Gastroesophageal sphincter (tissue), 4 donors: Measurements from ENCODE around the gene UBE2V1. TPM values are rescaled to one million over a fixed set of nuclear protein-coding genes. Genes with fewer than 3 reads are reported as not detected.
A peak's percentile ranks its signal among the peaks of the same experiment; 100 is the strongest.

ENCODE experiments used
- ATAC-seq: fragments of 150-250 bp; one replicate; pipeline ENCODE4 v1.9.1; 2016; ENCODE audit warnings: mild to moderate bottlenecking, moderate library complexity
- H3K27ac ChIP-seq, 4 donors: fragments of 200-600 bp; sonication (generic) in 3 of 4; 1 replicate in 3 of 4; 2 replicates in 1 of 4; pipeline ENCODE4 v1.5.1; 2016 to 2019
- H3K27me3 ChIP-seq: fragments of 200-600 bp; sonication (generic); one replicate; pipeline ENCODE4 v1.5.1; 2019
- H3K36me3 ChIP-seq, 2 donors: fragments of 200-600 bp; sonication (generic); one replicate each; pipeline ENCODE4 v1.5.1; 2019; ENCODE audit warnings: control low read depth in 1 of 2
- H3K4me1 ChIP-seq, 3 donors: fragments of 200-600 bp; sonication (generic); 1 replicate in 2 of 3; 2 replicates in 1 of 3; pipeline ENCODE4 v1.5.1; 2016 to 2019; ENCODE audit warnings: control low read depth in 2 of 3
- H3K4me3 ChIP-seq, 2 donors: fragments of 200-600 bp; sonication (generic); one replicate each; pipeline ENCODE4 v1.5.1; 2019; ENCODE audit warnings: mild to moderate bottlenecking in 1 of 2, moderate library complexity in 1 of 2
- H3K9me3 ChIP-seq, 3 donors: fragments of 200-600 bp; sonication (generic); one replicate each; pipeline ENCODE4 v1.5.1; 2017 to 2019; ENCODE audit warnings: control low read depth in 2 of 3
- CTCF ChIP-seq, 4 experiments: fragments of 200-600 bp in 2 of 4; fragments of 450-650 bp in 2 of 4; sonication (generic) in 1 of 4; IDR thresholded peaks; one replicate each; pipeline ENCODE4 v1.5.1; 2017 to 2019; ENCODE audit warnings: antibody characterized with exemption in 4 of 4, mild to moderate bottlenecking in 2 of 4, moderate library complexity in 2 of 4
- EP300 ChIP-seq: sonication (generic); formaldehyde crosslinking; IDR thresholded peaks from one replicate; pipeline ENCODE4 v1.6.1; 2017; ENCODE audit warnings: antibody characterized with exemption, mild to moderate bottlenecking
- POLR2A ChIP-seq, 2 donors: fragments of 450-650 bp; IDR thresholded peaks; one replicate each; pipeline ENCODE4 v1.6.1; 2017; ENCODE audit warnings: antibody characterized with exemption in 2 of 2, mild to moderate bottlenecking in 2 of 2, moderate library complexity in 1 of 2
- POLR2AphosphoS5 ChIP-seq: sonication (generic); formaldehyde crosslinking; IDR thresholded peaks from one replicate; pipeline ENCODE4 v1.6.1; 2017; ENCODE audit warnings: antibody characterized with exemption
- WGBS, 2 donors: methylation state at CpG; one replicate each; pipeline ENCODE4 v1.1.5; 2018; ENCODE audit warnings: low coverage in 1 of 2; 5-methylcytosine and 5-hydroxymethylcytosine counted together
- total RNA-seq, 4 donors: library from RNA; depleted of rRNA; stranded (reverse); fragments of >200 nt; gene quantifications; one replicate each; pipeline ENCODE4 v1.1.0, GENCODE V29; 2016

The UBE2V1 gene
- total RNA-seq, 4 donors from 2014 or later: 69.3 to 110 (median 87.9) TPM

DNA sequence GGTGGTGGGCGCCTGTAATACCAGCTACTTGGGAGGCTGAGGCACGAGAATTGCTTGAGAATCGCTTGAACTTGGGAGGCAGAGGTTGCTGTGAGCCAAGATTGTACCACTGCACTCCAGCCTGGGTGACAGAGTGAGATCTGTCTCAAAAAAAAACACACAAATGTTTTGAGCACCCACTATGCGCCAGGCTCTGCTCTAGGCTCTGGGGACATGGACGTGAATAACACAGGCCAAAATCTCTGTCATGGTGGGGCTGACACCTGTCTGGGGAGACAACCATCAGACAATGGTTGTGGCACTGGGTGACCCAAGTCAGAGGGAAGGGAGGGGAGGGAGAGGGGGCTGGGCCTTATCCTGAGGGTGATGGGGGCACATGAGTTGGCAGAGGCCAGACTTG lies 62.7 kb downstream of the UBE2V1 start:
- ATAC-seq: no peak
- H3K27me3 ChIP-seq: peaks cover 4% of the 10 kb centered on the region
- WGBS, 2 donors: 100% methylated on average over 5 of the region's 5 CpGs; no CpG with 5 or more reads in 1 of the 2 donors
- H3K36me3 ChIP-seq: no peaks in the 10 kb centered on the region
- no peak for TF ChIP-seq CTCF (IDR thresholded peaks at IDR 0.05)
- TF ChIP-seq POLR2AphosphoS5: no peak
- TF ChIP-seq EP300: no peak
- no peak for TF ChIP-seq POLR2A (IDR thresholded peaks at IDR 0.05)
- no peak overlapping the region for H3K27ac ChIP-seq
- H3K9me3 ChIP-seq: no peaks in the 10 kb centered on the region
- H3K4me1 ChIP-seq: peaks cover 0 to 43% (median 15%) of the 10 kb centered on the region in 3 donors
- no peak overlapping the region for H3K4me3 ChIP-seq

- Histone ChIP-seq H3K4me1 (peaks cover 0 to 36% (median 9%) of the 10 kb centered on the region in 3 donors), H3K36me3 (no peaks in the 10 kb centered on the region), H3K9me3 (no peaks in the 10 kb centered on the region), H3K27ac (no peak overlapping the region), H3K27me3 (peaks cover 2% of the 10 kb centered on the region), H3K4me3 (no peak overlapping the region)
- WGBS, 2 donors: 90 to 94% methylated on average over 5 to 9 of the region's 10 CpGs
- no peak for ATAC-seq
- TF ChIP-seq CTCF (IDR thresholded peaks at IDR 0.05) (no peak), POLR2AphosphoS5 (no peak), POLR2A (IDR thresholded peaks at IDR 0.05) (no peak), EP300 (no peak)
Observed at GRCh38 chr20:50049442-50050026, 63.4 kb downstream of the UBE2V1 start.

DNA sequence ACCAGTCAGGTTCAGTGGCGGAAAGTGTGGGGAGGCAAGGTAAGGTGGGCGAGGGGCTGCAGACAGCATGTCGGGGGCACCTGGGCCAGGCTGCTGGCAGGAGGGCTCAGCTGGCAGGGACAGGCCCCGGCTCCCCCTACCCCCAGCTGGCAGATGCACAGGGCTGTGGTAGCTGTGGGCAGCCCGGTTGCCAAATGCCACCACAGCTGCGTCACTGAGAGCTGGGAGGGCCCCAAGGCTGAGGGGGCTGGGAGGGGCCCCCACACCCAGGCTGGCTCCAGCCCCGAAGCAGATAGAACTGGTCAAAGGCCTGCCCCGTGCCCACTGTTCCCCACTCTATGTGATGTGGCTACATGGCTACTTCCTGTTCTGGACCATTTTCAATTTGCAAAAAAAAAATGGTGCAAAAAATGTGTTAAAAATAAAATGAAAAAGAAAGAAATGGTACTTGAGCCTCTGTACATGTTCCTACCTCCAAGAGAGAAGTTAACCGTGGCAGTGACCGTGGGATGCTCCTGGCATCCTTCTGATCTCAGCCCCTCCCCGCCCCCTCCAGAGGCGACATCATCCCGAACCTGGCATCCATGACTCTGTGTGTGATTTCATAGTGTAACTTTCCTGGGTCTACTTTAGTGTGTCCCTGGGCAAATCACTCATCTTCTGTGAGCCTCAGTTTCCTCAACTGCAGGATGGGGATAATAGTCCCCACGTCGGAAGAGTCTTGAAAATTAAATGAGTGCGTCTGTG lies 64.4 kb downstream of the UBE2V1 start:
- 56 to 92% methylated on average over 6 to 7 of the region's 16 CpGs for WGBS, 2 donors
- H3K4me3 ChIP-seq: no peak overlapping the region
- no peaks in the 10 kb centered on the region for H3K36me3 ChIP-seq
- TF ChIP-seq POLR2AphosphoS5 (no peak), CTCF (IDR thresholded peaks at IDR 0.05) (no peak), EP300 (no peak), POLR2A (IDR thresholded peaks at IDR 0.05) (no peak)
- peaks cover 0 to 35% (median 9%) of the 10 kb centered on the region in 3 donors for H3K4me1 ChIP-seq
- H3K27me3 ChIP-seq: no peaks in the 10 kb centered on the region
- H3K27ac ChIP-seq: peak overlapping the region in 2 of 4 donors; percentile 45 to 66
- no peak for ATAC-seq
- no peaks in the 10 kb centered on the region for H3K9me3 ChIP-seq

DNA sequence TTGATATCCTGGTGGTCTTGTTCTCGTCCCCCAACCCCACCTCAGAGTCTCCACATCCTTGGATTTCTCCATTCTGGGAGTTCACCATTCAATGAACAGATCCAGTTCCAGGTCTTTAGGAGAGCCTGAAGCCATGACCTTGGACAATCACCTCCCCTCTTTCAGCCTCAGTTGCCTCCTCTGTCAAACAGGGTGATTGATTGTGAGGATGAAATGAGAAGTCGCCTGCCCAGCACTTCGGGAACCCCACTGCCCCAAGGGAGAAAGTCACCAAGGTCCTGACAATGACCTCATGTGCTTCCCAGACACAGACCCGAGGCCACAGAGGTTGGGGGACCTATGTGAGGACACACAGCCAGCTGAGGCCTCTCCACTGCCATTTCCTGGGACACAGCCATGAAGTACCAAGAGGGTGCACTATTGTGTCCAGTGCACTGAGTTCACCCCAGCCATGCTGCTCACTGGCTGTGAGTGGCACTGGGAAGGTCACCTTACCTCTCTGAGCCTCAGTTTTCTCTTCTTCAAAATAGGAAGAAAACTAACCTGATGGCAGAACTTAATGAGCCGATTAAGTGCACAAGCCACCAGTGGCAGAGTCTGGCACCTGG lies 68.5 kb downstream of the UBE2V1 start:
- Histone ChIP-seq H3K27me3 (no peaks in the 10 kb centered on the region), H3K4me1 (peaks cover 0 to 27% (median 5%) of the 10 kb centered on the region in 3 donors), H3K4me3 (no peak overlapping the region), H3K36me3 (no peaks in the 10 kb centered on the region), H3K9me3 (no peaks in the 10 kb centered on the region), H3K27ac (no peak overlapping the region)
- no peak for TF ChIP-seq POLR2AphosphoS5
- TF ChIP-seq EP300: no peak
- no peak for TF ChIP-seq CTCF (IDR thresholded peaks at IDR 0.05)
- ATAC-seq: no peak
- 88% methylated on average over 1 of the region's 5 CpGs; no CpG with 5 or more reads in 1 of the 2 donors for WGBS, 2 donors
